IMR-90 (cell line): ENCODE data around the gene PILRA. TPM values are rescaled to one million over a fixed set of nuclear protein-coding genes. Genes with fewer than 3 reads are reported as not detected.

Experiments used
- ATAC-seq: fragments of 200-7000 bp; cut with Tn5 transposase; 2 replicates; pipeline ENCODE4 v1.9.1; 2020; ENCODE audit warnings: low read depth, mild to moderate bottlenecking, moderate library complexity
- BruUV-seq: library from RNA; stranded (reverse); fragments of 400-500 nt; replicated peaks from 2 replicates; lab custom pipeline; 2021; lab: Mats Ljungman, UMichigan
- CTCF ChIA-PET: fragments of 300-600 bp; formaldehyde crosslinking; extraction: SDS; loops from one replicate; lab custom pipeline; 2021; ENCODE audit warnings: antibody characterized with exemption; lab: Yijun Ruan, JAX
- POLR2A ChIA-PET: fragments of 300-600 bp; sonication (Branson Sonifier 250); formaldehyde crosslinking; loops from one replicate; lab custom pipeline; 2022; ENCODE audit warnings: antibody characterized with exemption; ENCODE audit not compliant: unreplicated experiment; lab: Charles Lee
- DNase-seq: peaks from one replicate; pipeline ENCODE4 v3.0.0; 2013
- H2AFZ ChIP-seq: replicated peaks from 2 replicates; pipeline ENCODE3; 2013; ENCODE audit warnings: low read length, mild to moderate bottlenecking; ENCODE audit not compliant: poor library complexity
- H2AK5ac ChIP-seq: 2 replicates; pipeline ENCODE4 v1.6.1; 2013; ENCODE audit warnings: low read depth, low read length, inconsistent platforms
- H2AK9ac ChIP-seq: replicated peaks from 2 replicates; pipeline ENCODE3; 2013; ENCODE audit warnings: mild to moderate bottlenecking, low read depth, low read length, moderate library complexity; ENCODE audit not compliant: poor library complexity
- H2BK120ac ChIP-seq: 2 replicates; pipeline ENCODE4 v1.6.1; 2013; ENCODE audit warnings: low read depth, low read length, inconsistent platforms
- H2BK15ac ChIP-seq: 3 replicates; pipeline ENCODE4 v1.6.1; 2013; ENCODE audit warnings: low read depth, low read length, inconsistent platforms
- H2BK20ac ChIP-seq: 2 replicates; pipeline ENCODE4 v1.6.1; 2013; ENCODE audit warnings: low read depth, mild to moderate bottlenecking, inconsistent platforms, low read length, moderate library complexity
- H2BK5ac ChIP-seq: 2 replicates; pipeline ENCODE4 v1.6.1; 2013; ENCODE audit warnings: mild to moderate bottlenecking, low read depth, low read length, inconsistent platforms; ENCODE audit not compliant: poor library complexity, severe bottlenecking
- H3K14ac ChIP-seq: replicated peaks from 2 replicates; pipeline ENCODE4 v1.6.1; 2013; ENCODE audit warnings: low read depth, low read length, inconsistent platforms
- H3K18ac ChIP-seq: 2 replicates; pipeline ENCODE4 v1.6.1; 2013; ENCODE audit warnings: low read depth, low read length, control low read depth
- H3K23ac ChIP-seq: 2 replicates; pipeline ENCODE4 v1.6.1; 2013; ENCODE audit warnings: low read depth, low read length, inconsistent platforms
- H3K27ac ChIP-seq: 2 replicates; pipeline ENCODE4 v1.5.1; 2013; ENCODE audit warnings: mild to moderate bottlenecking, control low read depth, low read length; ENCODE audit not compliant: insufficient read depth
- H3K27me3 ChIP-seq: 2 replicates; pipeline ENCODE4 v1.6.1; 2013; ENCODE audit warnings: low read length; ENCODE audit not compliant: control insufficient read depth, insufficient read depth
- H3K36me3 ChIP-seq: 2 replicates; pipeline ENCODE4 v1.6.1; 2013; ENCODE audit warnings: low read length, mixed read lengths; ENCODE audit not compliant: control insufficient read depth, insufficient read depth
- H3K4ac ChIP-seq: 2 replicates; pipeline ENCODE4 v1.6.1; 2013; ENCODE audit warnings: low read depth, low read length, inconsistent platforms
- H3K4me1 ChIP-seq: 2 replicates; pipeline ENCODE4 v1.6.1; 2013; ENCODE audit warnings: low read length, mixed read lengths; ENCODE audit not compliant: control insufficient read depth, insufficient read depth
- H3K4me2 ChIP-seq: 2 replicates; pipeline ENCODE4 v1.6.1; 2013; ENCODE audit warnings: low read depth, mild to moderate bottlenecking, control low read depth, low read length, moderate library complexity
- H3K4me3 ChIP-seq: 2 replicates; pipeline ENCODE4 v1.5.1; 2013; ENCODE audit warnings: low read depth, mild to moderate bottlenecking, control low read depth, low read length, moderate library complexity; ENCODE audit not compliant: insufficient read depth
- H3K56ac ChIP-seq: 2 replicates; pipeline ENCODE4 v1.6.1; 2013; ENCODE audit warnings: low read length, inconsistent platforms; ENCODE audit not compliant: insufficient read depth; ENCODE audit errors: extremely low read depth
- H3K79me1 ChIP-seq, 2 experiments: 2 replicates each; pipeline ENCODE4 v1.6.1; 2013; ENCODE audit warnings: low read length in 2 of 2, inconsistent platforms in 1 of 2, low read depth in 1 of 2
- H3K9ac ChIP-seq: 2 replicates; pipeline ENCODE4 v1.6.1; 2013; ENCODE audit warnings: low read depth, low read length, control low read depth
- H3K9me1 ChIP-seq: 2 replicates; pipeline ENCODE4 v1.6.1; 2013; ENCODE audit warnings: low read length, inconsistent platforms; ENCODE audit not compliant: insufficient read depth
- H3K9me3 ChIP-seq: 2 replicates; pipeline ENCODE4 v1.6.1; 2013; ENCODE audit warnings: low read length; ENCODE audit not compliant: control insufficient read depth, insufficient read depth
- H4K20me1 ChIP-seq: 2 replicates; pipeline ENCODE4 v1.6.1; 2013; ENCODE audit warnings: low read length, inconsistent platforms; ENCODE audit not compliant: insufficient read depth
- H4K5ac ChIP-seq: 2 replicates; pipeline ENCODE4 v1.6.1; 2013; ENCODE audit warnings: mild to moderate bottlenecking, low read depth, low read length, control low read depth
- H4K8ac ChIP-seq, 2 experiments: 2 replicates each; pipeline ENCODE4 v1.6.1; 2013; ENCODE audit warnings: low read depth in 2 of 2, low read length in 2 of 2, control low read depth in 1 of 2, inconsistent platforms in 1 of 2
- H4K91ac ChIP-seq: 2 replicates; pipeline ENCODE4 v1.6.1; 2013; ENCODE audit warnings: low read depth, low read length, inconsistent platforms; ENCODE audit not compliant: insufficient read depth
- BHLHE40 ChIP-seq: fragments of 150-350 bp; IDR thresholded peaks from 2 replicates; pipeline ENCODE4 v1.6.1; 2016; ENCODE audit warnings: mild to moderate bottlenecking, low read depth, low read length
- CEBPB ChIP-seq: IDR thresholded peaks from 2 replicates; pipeline ENCODE4 v1.6.1; 2012; ENCODE audit warnings: low read depth, low read length, improper control_type of control experiment
- CHD1 ChIP-seq: IDR thresholded peaks from 2 replicates; pipeline ENCODE4 v1.6.1; 2012; ENCODE audit warnings: low read depth, low read length, improper control_type of control experiment
- CTCF ChIP-seq: conservative IDR thresholded peaks from 2 replicates; pipeline ENCODE4 v1.5.1; 2012; ENCODE audit warnings: mild to moderate bottlenecking, low read depth, low read length, improper control_type of control experiment
- ELK1 ChIP-seq: fragments of 150-350 bp; IDR thresholded peaks from 2 replicates; pipeline ENCODE4 v1.6.1; 2016; ENCODE audit warnings: low read depth, mild to moderate bottlenecking, low read length, moderate library complexity, borderline replicate concordance
- FOS ChIP-seq: fragments of 150-350 bp; IDR thresholded peaks from 2 replicates; pipeline ENCODE4 v1.6.1; 2016; ENCODE audit warnings: low read depth, low read length
- MAFK ChIP-seq: IDR thresholded peaks from 2 replicates; pipeline ENCODE4 v1.6.1; 2012; ENCODE audit warnings: low read depth, low read length, improper control_type of control experiment
- MAZ ChIP-seq: IDR thresholded peaks from 2 replicates; pipeline ENCODE4 v1.6.1; 2012; ENCODE audit warnings: low read depth, mild to moderate bottlenecking, low read length, improper control_type of control experiment, moderate library complexity, borderline replicate concordance
- MXI1 ChIP-seq: IDR thresholded peaks from 2 replicates; pipeline ENCODE4 v1.6.1; 2012; ENCODE audit warnings: low read depth, mild to moderate bottlenecking, low read length, moderate library complexity, borderline replicate concordance
- NFE2L2 ChIP-seq: fragments of 150-350 bp; IDR thresholded peaks from 2 replicates; pipeline ENCODE4 v1.6.1; 2016; ENCODE audit warnings: low read depth, mild to moderate bottlenecking, low read length
- POLR2A ChIP-seq: IDR thresholded peaks from 2 replicates; pipeline ENCODE4 v1.6.1; 2012; ENCODE audit warnings: mild to moderate bottlenecking, low read depth, low read length
- RCOR1 ChIP-seq: IDR thresholded peaks from 2 replicates; pipeline ENCODE4 v1.6.1; 2012; ENCODE audit warnings: mild to moderate bottlenecking, low read length, improper control_type of control experiment; ENCODE audit not compliant: insufficient replicate concordance
- RFX5 ChIP-seq: IDR thresholded peaks from 2 replicates; pipeline ENCODE4 v1.8.0; 2012; ENCODE audit warnings: low read depth, mild to moderate bottlenecking, low read length, moderate library complexity
- SMC3 ChIP-seq: fragments of 150-350 bp; IDR thresholded peaks from 2 replicates; pipeline ENCODE4 v1.6.1; 2016; ENCODE audit warnings: low read depth, mild to moderate bottlenecking, antibody characterized with exemption, low read length, moderate library complexity
- WGBS, 2 experiments: methylation state at CpG; one replicate each; pipeline versions ENCODE4 v1.1.5 to v1.1.7; 2013; ENCODE audit warnings: missing lambda C conversion rate in 2 of 2; ENCODE audit not compliant: insufficient read length in 1 of 2; ENCODE audit errors: extremely low coverage in 2 of 2; 5-methylcytosine and 5-hydroxymethylcytosine counted together
- dilution Hi-C: fragments of 300-500 bp; cut with HindIII; formaldehyde crosslinking; loops from one replicate; pipeline ENCODE4 v1.14.3; 2018; ENCODE audit warnings: low sequenced_read_pairs; ENCODE audit not compliant: unreplicated experiment
- in situ Hi-C: fragments of 300-500 bp; cut with MboI; formaldehyde crosslinking; loops from 3 replicates; pipeline ENCODE4 v1.14.3; 2019; ENCODE audit warnings: low sequenced_read_pairs, inconsistent platforms, mixed read lengths
- intact Hi-C: fragments of 100-400 bp; cut with micrococcal nuclease; formaldehyde crosslinking; loops from 2 replicates; pipeline ENCODE4 v1.10.0; 2022
- polyA plus RNA-seq, 3 experiments: library from polyadenylated mRNA; depleted of rRNA; stranded (reverse); fragments of >200 nt; gene quantifications; 2 replicates each; pipeline ENCODE4 v1.2.3, GENCODE V29; 2012; ENCODE audit warnings: low replicate concordance in 1 of 3
- total RNA-seq: library from RNA; depleted of rRNA; stranded (reverse); fragments of >200 nt; gene quantifications from 2 replicates; pipeline ENCODE4 v1.2.3, GENCODE V29; 2012
- TF ChIP-seq, protein P1 (sequence below): fragments of 150-350 bp; IDR thresholded peaks from 2 replicates; pipeline ENCODE4 v1.6.1; 2017; ENCODE audit warnings: mild to moderate bottlenecking, antibody characterized with exemption, low read length, low read depth

Gene PILRA
- total and polyA plus RNA-seq, 2 of the 4 experiments (the other 2 are of a cell fraction), result 0.56 TPM; not detected in 1

- H3K23ac ChIP-seq, result no peak overlapping the region
- no peak overlapping the region for H2AFZ ChIP-seq
- H3K14ac ChIP-seq, result no peak overlapping the region
- H3K9ac ChIP-seq, result no peak overlapping the region
- peaks cover 4% of the 10 kb centered on the region for H3K9me3 ChIP-seq
- no peaks in the 10 kb centered on the region for H3K36me3 ChIP-seq
- in situ Hi-C loops, result no loop called here
- H3K27ac ChIP-seq, result no peak overlapping the region
- intact Hi-C loops, result no loop called here
- H3K56ac ChIP-seq, result no peak overlapping the region
- H3K4ac ChIP-seq, result no peak overlapping the region
- no peak overlapping the region for H2AK9ac ChIP-seq
- DNase-seq, result no peak
- no peak overlapping the region for H2BK15ac ChIP-seq
- no peak overlapping the region for H2BK20ac ChIP-seq
- 0% methylated on average over 2 of the region's 13 CpGs; no CpG with 5 or more reads in 1 of the 2 experiments for WGBS, 2 experiments
- H4K8ac ChIP-seq, result no peak overlapping the region
- dilution Hi-C loops, result no loop called here
- H3K79me1 ChIP-seq, result no peaks in the 10 kb centered on the region
- peaks cover 50% of the 10 kb centered on the region for H3K27me3 ChIP-seq
- H2BK5ac ChIP-seq, result no peak overlapping the region
- H3K4me2 ChIP-seq, result no peak overlapping the region
- POLR2A ChIA-PET, result interaction anchor here (0.6 kb wide), 1 partner anchor 277 kb away, joined by 3 read pairs; no protein-coding TSS in a partner anchor
- CTCF ChIA-PET, result interaction anchor here (0.7 kb wide), 1 partner anchor 11 kb away, joined by 4 read pairs; no protein-coding TSS in a partner anchor
- no peaks in the 10 kb centered on the region for H3K4me1 ChIP-seq
- no peak overlapping the region for H4K5ac ChIP-seq
- no peaks in the 10 kb centered on the region for H4K20me1 ChIP-seq
- H4K91ac ChIP-seq, result no peak overlapping the region
- no peaks in the 10 kb centered on the region; the same call in 1 of the 2 replicates for H3K9me1 ChIP-seq
- BruUV-seq, result no TSS peak
- no peak overlapping the region for H3K4me3 ChIP-seq
- H3K18ac ChIP-seq, result no peak overlapping the region
- no peak overlapping the region for H2BK120ac ChIP-seq
- H2AK5ac ChIP-seq, result no peak overlapping the region
- ATAC-seq, result no peak
- TF ChIP-seq, protein P1, sequence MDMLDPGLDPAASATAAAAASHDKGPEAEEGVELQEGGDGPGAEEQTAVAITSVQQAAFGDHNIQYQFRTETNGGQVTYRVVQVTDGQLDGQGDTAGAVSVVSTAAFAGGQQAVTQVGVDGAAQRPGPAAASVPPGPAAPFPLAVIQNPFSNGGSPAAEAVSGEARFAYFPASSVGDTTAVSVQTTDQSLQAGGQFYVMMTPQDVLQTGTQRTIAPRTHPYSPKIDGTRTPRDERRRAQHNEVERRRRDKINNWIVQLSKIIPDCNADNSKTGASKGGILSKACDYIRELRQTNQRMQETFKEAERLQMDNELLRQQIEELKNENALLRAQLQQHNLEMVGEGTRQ, result no peak
- TF ChIP-seq POLR2A (no peak), MAZ (no peak), MAFK (no peak), ELK1 (no peak), RFX5 (no peak), RCOR1 (no peak), BHLHE40 (no peak), SMC3 (no peak), MXI1 (no peak), FOS (no peak), CEBPB (no peak), NFE2L2 (no peak), CTCF (no peak), CHD1 (no peak)
Observed at GRCh38 chr7:100397315-100398081, 24.2 kb downstream of the PILRA start.
